ENCODE results near the gene TBC1D9.

GRCh38 chr4:140726776-140727500 lies 29.2 kb downstream of the TBC1D9 start:
- TF ChIP-seq CTCF (IDR thresholded peaks at IDR 0.05) (no peak), ZFX (IDR thresholded peaks at IDR 0.05; ENCODE audit: borderline replicate concordance) (no peak)

All from 22Rv1 (cell line).